GM12874 (cell line): Measurements from ENCODE around the gene PTPRJ.

Experiments used
- CTCF ChIP-seq: IDR thresholded peaks from 2 replicates; pipeline ENCODE4 v1.5.1; 2011; ENCODE audit warnings: low read depth, mild to moderate bottlenecking, control low read depth, low read length, moderate library complexity; ENCODE audit not compliant: insufficient read depth

Gene PTPRJ

GRCh38 chr11:48018528-48019216 is 38.3 kb downstream of the PTPRJ start:
- TF ChIP-seq CTCF = no peak

- no peak for TF ChIP-seq CTCF
Measured at GRCh38 chr11:48019217-48019584, 38.8 kb downstream of the PTPRJ start.

- no peak for TF ChIP-seq CTCF
Measured at GRCh38 chr11:48019595-48019994, 39.2 kb downstream of the PTPRJ start.

- TF ChIP-seq CTCF = no peak
Measured at GRCh38 chr11:48020092-48020755, 39.9 kb downstream of the PTPRJ start.

- no peak for TF ChIP-seq CTCF
Measured at GRCh38 chr11:48022445-48022844, 42.1 kb downstream of the PTPRJ start.

GRCh38 chr11:48024635-48025071 is 44.3 kb downstream of the PTPRJ start:
- no peak for TF ChIP-seq CTCF

GRCh38 chr11:48025293-48025983 is 45.1 kb downstream of the PTPRJ start:
- TF ChIP-seq CTCF = no peak
